Parathyroid adenoma (tissue), 2 donors: Measurements from ENCODE around the gene RAD9A.

Experiments used
- H2AFZ ChIP-seq: fragments of 300-600 bp; sonication (generic); one replicate; pipeline ENCODE4 v1.7.0; 2017; ENCODE audit warnings: antibody characterized with exemption, mild to moderate bottlenecking
- H3K27ac ChIP-seq: fragments of 300-600 bp; sonication (generic); one replicate; pipeline ENCODE4 v1.7.0; 2017
- H3K27me3 ChIP-seq: fragments of 300-600 bp; sonication (generic); one replicate; pipeline ENCODE4 v1.7.0; 2017; ENCODE audit warnings: low read length; ENCODE audit not compliant: control insufficient read depth, insufficient read depth
- H3K36me3 ChIP-seq: fragments of 300-600 bp; sonication (generic); one replicate; pipeline ENCODE4 v1.7.0; 2017; ENCODE audit warnings: low read length; ENCODE audit not compliant: control insufficient read depth, insufficient read depth
- H3K4me1 ChIP-seq: fragments of 300-600 bp; sonication (generic); one replicate; pipeline ENCODE4 v1.7.0; 2017; ENCODE audit warnings: control low read depth
- H3K4me2 ChIP-seq: fragments of 300-600 bp; sonication (generic); one replicate; pipeline ENCODE4 v1.7.0; 2017; ENCODE audit warnings: low read length
- H3K4me3 ChIP-seq: fragments of 300-600 bp; sonication (generic); one replicate; pipeline ENCODE4 v1.7.0; 2017; ENCODE audit warnings: low read depth, low read length
- H3K79me2 ChIP-seq: fragments of 300-600 bp; sonication (generic); one replicate; pipeline ENCODE4 v1.7.0; 2017; ENCODE audit warnings: control low read depth
- H3K9ac ChIP-seq: fragments of 300-600 bp; sonication (generic); one replicate; pipeline ENCODE4 v1.7.0; 2017; ENCODE audit warnings: mild to moderate bottlenecking
- H3K9me3 ChIP-seq: fragments of 300-600 bp; sonication (generic); one replicate; pipeline ENCODE4 v1.7.0; 2017; ENCODE audit warnings: low read length; ENCODE audit not compliant: control insufficient read depth
- TF ChIP-seq, protein P1 (sequence below): fragments of 300-600 bp; sonication (generic); IDR thresholded peaks from one replicate; pipeline ENCODE4 v1.7.0; 2017; ENCODE audit warnings: antibody characterized with exemption, mild to moderate bottlenecking
- donor health status: primary hyperparathyroidism.

Gene RAD9A

DNA sequence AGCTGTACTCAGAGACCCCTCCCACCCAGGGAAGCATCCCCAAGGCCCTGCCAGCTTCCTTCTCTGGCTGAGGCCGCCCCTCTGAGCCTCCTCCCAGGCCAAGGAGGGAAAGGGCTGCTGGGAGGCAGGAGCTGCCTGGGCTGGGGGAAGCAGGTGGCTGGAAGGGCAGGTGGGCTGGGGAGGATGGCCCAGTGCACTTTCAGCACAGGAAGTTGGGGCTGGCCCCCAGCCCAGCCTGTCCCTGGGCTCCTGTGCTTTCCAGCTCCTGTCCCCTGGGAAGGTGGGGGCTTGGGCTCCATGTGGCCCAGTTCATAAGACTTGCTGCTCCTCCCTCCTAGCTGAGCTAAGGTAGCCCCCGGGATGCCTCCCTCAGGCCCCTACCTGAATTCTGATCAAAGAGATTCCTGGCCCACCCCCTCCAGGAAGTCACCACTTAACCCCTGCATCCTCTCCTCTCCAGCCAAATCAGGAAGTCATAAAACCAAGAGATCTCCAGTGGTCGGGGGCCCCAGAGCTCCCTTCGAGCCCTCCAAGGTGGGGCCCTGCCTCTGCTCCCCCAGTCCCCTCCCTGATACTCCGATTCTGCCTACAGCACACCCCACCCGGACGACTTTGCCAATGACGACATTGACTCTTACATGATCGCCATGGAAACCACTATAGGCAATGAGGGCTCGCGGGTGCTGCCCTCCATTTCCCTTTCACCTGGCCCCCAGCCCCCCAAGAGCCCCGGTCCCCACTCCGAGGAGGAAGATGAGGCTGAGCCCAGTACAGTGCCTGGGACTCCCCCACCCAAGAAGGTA, 5.0 kb downstream of the RAD9A start:
- Histone ChIP-seq H3K9ac (no peak overlapping the region), H2AFZ (no peak overlapping the region), H3K27ac (no peak overlapping the region), H3K9me3 (no peaks in the 10 kb centered on the region), H3K27me3 (no peaks in the 10 kb centered on the region), H3K36me3 (no peaks in the 10 kb centered on the region), H3K4me2 (no peak overlapping the region), H3K4me1 (no peaks in the 10 kb centered on the region), H3K4me3 (no peak overlapping the region), H3K79me2 (no peaks in the 10 kb centered on the region)
- TF ChIP-seq, protein P1, sequence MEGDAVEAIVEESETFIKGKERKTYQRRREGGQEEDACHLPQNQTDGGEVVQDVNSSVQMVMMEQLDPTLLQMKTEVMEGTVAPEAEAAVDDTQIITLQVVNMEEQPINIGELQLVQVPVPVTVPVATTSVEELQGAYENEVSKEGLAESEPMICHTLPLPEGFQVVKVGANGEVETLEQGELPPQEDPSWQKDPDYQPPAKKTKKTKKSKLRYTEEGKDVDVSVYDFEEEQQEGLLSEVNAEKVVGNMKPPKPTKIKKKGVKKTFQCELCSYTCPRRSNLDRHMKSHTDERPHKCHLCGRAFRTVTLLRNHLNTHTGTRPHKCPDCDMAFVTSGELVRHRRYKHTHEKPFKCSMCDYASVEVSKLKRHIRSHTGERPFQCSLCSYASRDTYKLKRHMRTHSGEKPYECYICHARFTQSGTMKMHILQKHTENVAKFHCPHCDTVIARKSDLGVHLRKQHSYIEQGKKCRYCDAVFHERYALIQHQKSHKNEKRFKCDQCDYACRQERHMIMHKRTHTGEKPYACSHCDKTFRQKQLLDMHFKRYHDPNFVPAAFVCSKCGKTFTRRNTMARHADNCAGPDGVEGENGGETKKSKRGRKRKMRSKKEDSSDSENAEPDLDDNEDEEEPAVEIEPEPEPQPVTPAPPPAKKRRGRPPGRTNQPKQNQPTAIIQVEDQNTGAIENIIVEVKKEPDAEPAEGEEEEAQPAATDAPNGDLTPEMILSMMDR = no peak

GRCh38 chr11:67397536-67397935, 5.8 kb downstream of the RAD9A start:
- H3K27me3 ChIP-seq = no peaks in the 10 kb centered on the region
- H3K4me3 ChIP-seq = no peak overlapping the region
- H3K4me1 ChIP-seq = no peaks in the 10 kb centered on the region
- H3K9ac ChIP-seq = no peak overlapping the region
- H3K36me3 ChIP-seq = no peaks in the 10 kb centered on the region
- no peak overlapping the region for H2AFZ ChIP-seq
- H3K9me3 ChIP-seq = no peaks in the 10 kb centered on the region
- no peaks in the 10 kb centered on the region for H3K79me2 ChIP-seq
- H3K4me2 ChIP-seq = no peak overlapping the region
- TF ChIP-seq, protein P1 = no peak
- H3K27ac ChIP-seq = no peak overlapping the region

GRCh38 chr11:67397986-67398660, 6.3 kb downstream of the RAD9A start:
- Histone ChIP-seq H3K27me3 (no peaks in the 10 kb centered on the region), H3K27ac (no peak overlapping the region), H3K4me2 (no peak overlapping the region), H2AFZ (no peak overlapping the region), H3K4me1 (no peaks in the 10 kb centered on the region), H3K79me2 (no peaks in the 10 kb centered on the region), H3K36me3 (no peaks in the 10 kb centered on the region), H3K4me3 (no peak overlapping the region), H3K9ac (no peak overlapping the region), H3K9me3 (no peaks in the 10 kb centered on the region)
- TF ChIP-seq, protein P1 = no peak

DNA sequence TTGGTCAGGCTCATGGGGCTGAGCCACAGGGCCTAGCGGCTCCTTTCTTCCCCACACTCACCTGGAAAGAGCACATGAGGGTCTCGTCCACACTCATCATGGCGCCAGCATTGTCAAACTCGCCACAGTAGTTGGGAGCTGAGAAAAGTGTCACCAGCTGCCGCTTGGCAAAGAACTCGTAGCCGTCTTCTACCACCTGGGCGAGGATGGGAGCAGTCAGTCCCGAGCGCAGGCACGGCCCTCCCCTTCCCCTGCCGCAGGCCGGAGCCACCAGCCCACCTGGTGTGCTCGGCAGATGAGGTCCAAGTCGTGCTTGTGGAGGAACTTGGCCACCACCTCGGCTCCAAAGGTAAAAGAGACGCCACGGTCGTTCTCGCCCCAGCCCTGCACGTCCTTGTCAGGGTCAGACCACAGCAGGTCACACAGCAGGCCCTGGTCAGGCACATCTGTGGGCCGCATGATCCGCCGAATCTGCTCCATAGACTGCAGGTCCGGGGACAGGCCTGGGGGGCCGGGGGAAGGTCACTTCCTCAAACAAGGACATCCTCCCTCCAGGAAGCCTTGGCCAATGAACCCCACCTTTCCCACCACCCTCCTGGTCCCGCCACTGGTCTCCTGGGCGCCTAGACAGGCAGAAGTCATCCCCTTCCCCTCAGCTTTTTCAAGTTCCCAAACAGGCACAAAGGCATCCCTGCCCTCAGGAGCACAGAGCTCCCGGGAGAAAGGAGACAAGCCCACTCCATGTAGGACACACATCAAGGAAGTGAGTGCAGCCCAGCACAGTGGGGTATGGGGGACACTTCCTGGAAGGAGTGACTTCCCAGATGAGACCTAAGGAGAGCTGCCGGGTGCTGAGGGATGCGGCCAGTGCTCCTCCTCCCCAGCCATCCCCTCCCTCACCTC, 7.1 kb downstream of the RAD9A start:
- H3K36me3 ChIP-seq = no peaks in the 10 kb centered on the region

More for the DNA sequence above, 7.1 kb downstream of the RAD9A start:
- Histone ChIP-seq H3K4me3 (no peak overlapping the region), H3K79me2 (no peaks in the 10 kb centered on the region), H3K27me3 (no peaks in the 10 kb centered on the region), H3K4me2 (no peak overlapping the region), H3K9me3 (no peaks in the 10 kb centered on the region), H3K4me1 (no peaks in the 10 kb centered on the region), H3K9ac (no peak overlapping the region), H2AFZ (no peak overlapping the region), H3K27ac (no peak overlapping the region)
- TF ChIP-seq, protein P1 = no peak
